ENCODE data around the gene GNL1. TPM values are rescaled to one million over a fixed set of nuclear protein-coding genes. Genes with fewer than 3 reads are reported as not detected.

Gene GNL1
- total RNA-seq, 4 donors from 2014 or later: 13.5 to 34.1 (median 20.7) TPM

DNA sequence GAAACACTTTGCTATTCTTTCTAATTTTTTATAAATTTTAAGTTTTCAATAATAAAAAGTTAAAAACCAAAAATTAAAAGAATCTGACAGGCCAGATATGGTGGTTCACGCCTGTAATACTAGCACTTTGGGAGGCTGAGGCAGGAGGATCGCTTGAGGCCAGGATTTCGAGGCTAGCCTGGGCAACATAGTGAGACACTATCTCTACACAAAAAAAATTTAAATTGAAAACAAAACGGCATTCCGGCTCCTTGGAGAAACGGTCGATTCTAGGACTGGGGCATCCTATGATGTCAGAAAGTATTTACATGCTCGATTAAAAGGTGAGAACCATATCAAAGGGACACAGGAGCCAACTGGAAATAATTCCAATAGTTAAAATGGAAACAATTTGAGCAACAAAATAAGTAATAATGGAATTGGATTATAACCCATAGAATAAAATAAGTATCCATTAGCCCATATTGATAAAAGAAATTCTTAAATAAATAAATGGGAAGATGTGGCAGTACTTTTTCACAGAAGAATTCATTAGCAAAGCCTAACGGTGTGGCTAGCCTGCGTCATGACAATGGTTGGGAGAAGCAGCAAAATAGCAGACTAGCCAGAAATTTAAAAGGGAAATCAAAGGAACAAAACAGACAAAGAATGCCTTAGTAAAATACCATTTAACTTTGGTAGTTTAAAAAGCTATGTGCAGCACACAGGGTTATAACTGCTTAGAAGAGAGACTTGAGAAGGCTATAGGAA, 45.7 kb downstream of the GNL1 start:
- no peak for DNase-seq
- H3K4me3 ChIP-seq: no peak overlapping the region
- H3K36me3 ChIP-seq: no peaks in the 10 kb centered on the region
- in situ Hi-C loops (cut with MboI; ENCODE audit: low pct_ligation_motif_present in 1 of 4, low pct_unique_long_range_greater_than_20kb in 1 of 4, low sequenced_read_pairs in 3 of 4) (no loop called here), intact Hi-C loops (cut with DNase I; ENCODE audit: low total_unique reads) (no loop called here)
- WGBS, 2 donors (ENCODE audit: low coverage in 1 of 2): 88 to 90% methylated on average over 10 of the region's 10 CpGs
- no peaks in the 10 kb centered on the region for H3K9me3 ChIP-seq
- TF ChIP-seq, protein P1, sequence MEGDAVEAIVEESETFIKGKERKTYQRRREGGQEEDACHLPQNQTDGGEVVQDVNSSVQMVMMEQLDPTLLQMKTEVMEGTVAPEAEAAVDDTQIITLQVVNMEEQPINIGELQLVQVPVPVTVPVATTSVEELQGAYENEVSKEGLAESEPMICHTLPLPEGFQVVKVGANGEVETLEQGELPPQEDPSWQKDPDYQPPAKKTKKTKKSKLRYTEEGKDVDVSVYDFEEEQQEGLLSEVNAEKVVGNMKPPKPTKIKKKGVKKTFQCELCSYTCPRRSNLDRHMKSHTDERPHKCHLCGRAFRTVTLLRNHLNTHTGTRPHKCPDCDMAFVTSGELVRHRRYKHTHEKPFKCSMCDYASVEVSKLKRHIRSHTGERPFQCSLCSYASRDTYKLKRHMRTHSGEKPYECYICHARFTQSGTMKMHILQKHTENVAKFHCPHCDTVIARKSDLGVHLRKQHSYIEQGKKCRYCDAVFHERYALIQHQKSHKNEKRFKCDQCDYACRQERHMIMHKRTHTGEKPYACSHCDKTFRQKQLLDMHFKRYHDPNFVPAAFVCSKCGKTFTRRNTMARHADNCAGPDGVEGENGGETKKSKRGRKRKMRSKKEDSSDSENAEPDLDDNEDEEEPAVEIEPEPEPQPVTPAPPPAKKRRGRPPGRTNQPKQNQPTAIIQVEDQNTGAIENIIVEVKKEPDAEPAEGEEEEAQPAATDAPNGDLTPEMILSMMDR (IDR thresholded peaks at IDR 0.05): no peak
- TF ChIP-seq POLR2AphosphoS5 (IDR thresholded peaks at IDR 0.05): no peak
- TF ChIP-seq EP300 (IDR thresholded peaks at IDR 0.05; ENCODE audit: low read depth): no peak
- TF ChIP-seq POLR2A (IDR thresholded peaks at IDR 0.05): no peak
- peak overlapping the region in 3 of 4 donors; percentile 53 to 80 (median 66) for H3K27ac ChIP-seq
- peaks cover 0 to 16% (median 0%) of the 10 kb centered on the region in 4 donors for H3K4me1 ChIP-seq
- no peaks in the 10 kb centered on the region for H3K27me3 ChIP-seq

DNA sequence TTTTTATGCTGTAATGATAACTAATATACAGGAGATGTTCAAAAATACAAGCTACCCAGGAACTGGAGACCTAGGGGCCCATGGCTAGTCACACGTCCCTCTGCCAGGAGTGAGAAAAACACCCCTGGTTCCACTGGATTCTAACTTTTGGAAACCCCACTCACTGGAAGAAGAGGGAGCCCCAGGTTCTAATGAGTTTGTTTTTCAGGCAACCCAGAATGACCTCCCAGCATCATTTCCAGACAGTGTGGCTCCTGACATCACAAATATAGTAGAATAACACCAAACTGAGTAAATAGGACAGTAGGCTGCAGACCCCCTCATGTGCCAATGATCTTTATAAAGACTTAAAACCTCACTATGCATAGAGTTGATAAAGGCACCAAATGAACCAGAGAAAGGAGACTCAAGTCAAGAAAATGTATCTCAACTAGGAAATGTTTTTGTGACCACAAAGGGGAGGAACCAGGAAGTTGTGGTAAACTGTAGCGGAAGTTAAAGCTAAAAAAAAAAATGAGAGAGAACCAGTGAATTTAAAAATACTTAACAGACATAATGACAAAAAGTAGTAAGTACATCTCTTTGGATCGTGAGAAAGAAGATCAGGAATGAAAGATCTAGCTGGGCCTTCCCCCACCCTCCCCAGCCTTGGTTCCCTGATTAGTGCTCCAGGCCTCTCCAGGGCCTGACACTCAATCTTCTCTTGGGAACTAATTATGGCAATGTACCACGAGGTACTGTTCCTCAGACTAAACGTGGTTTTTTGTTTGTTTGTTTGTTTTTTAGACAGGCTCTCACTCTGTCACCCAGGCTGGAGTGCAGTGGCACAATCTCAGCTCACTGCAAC, 47.2 kb downstream of the GNL1 start:
- H3K4me3 ChIP-seq: no peak overlapping the region
- H3K27me3 ChIP-seq: no peaks in the 10 kb centered on the region
- in situ Hi-C loops (cut with MboI; ENCODE audit: low pct_ligation_motif_present in 1 of 4, low pct_unique_long_range_greater_than_20kb in 1 of 4, low sequenced_read_pairs in 3 of 4): no loop called here
- H3K9me3 ChIP-seq: no peaks in the 10 kb centered on the region
- no peaks in the 10 kb centered on the region for H3K36me3 ChIP-seq
- 36 to 54% methylated on average over 3 to 5 of the region's 5 CpGs for WGBS, 2 donors (ENCODE audit: low coverage in 1 of 2)
- H3K27ac ChIP-seq: peak overlapping the region; percentile 53 to 80 (median 66)
- DNase-seq: no peak
- intact Hi-C loops (cut with DNase I; ENCODE audit: low total_unique reads): no loop called here
- TF ChIP-seq POLR2A (IDR thresholded peaks at IDR 0.05) (no peak), EP300 (IDR thresholded peaks at IDR 0.05; ENCODE audit: low read depth) (no peak), POLR2AphosphoS5 (IDR thresholded peaks at IDR 0.05) (no peak)
- TF ChIP-seq, protein P1 (IDR thresholded peaks at IDR 0.05): no peak
- peaks cover 0 to 12% (median 0%) of the 10 kb centered on the region in 4 donors for H3K4me1 ChIP-seq

DNA sequence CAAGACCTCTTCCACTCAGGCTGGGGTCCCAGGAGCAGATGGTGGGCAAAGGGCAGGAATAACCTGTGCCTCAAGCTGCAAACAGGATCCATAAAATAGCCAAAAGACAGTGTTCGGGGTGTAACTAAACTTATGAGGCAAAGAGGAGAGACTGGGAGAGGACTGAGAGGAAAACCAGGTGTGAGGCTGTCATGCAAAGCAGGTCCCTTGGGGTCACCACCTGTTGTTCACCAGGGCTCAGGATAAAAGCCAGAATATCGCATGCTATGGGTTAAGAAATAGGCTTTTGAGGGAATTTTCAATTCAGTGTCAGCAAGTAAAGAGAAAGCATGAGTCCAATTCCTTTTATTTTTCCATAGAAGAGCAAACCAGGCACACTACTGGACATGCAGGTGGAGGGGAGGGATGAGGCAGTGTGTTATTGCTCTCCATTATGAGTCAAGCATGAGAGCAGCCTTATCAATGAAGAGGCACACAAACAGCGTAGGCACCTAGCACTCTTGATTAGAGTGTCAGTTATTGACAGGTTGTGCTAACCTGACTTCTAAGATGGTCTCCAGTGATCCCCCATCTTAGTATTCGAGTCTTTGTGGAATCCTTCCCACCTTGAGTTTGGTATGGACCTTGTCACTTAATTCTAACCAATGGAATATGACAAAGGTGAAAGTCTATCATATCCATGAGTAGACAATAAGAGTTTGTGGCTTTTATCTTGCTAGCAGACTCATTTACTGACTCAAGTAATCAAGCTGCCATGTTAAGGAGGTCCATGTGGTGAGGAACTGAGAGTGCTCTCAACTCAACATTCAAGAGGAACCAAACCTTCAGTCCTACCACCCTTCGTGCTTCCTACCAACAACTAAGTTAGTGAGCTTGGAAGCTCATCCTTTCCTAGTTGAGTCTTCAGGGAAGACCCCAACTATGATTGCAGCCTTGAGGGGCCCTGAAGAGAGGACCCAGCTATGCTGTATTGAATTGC, 48.2 kb downstream of the GNL1 start:
- Histone ChIP-seq H3K27me3 (no peaks in the 10 kb centered on the region), H3K27ac (peak overlapping the region; percentile 53 to 68 (median 66)), H3K4me1 (peaks cover 0 to 12% (median 0%) of the 10 kb centered on the region in 4 donors), H3K4me3 (no peak overlapping the region), H3K9me3 (no peaks in the 10 kb centered on the region), H3K36me3 (no peaks in the 10 kb centered on the region)
- WGBS, 2 donors (ENCODE audit: low coverage in 1 of 2): 77 to 83% methylated on average over 5 of the region's 5 CpGs
- intact Hi-C loops (cut with DNase I; ENCODE audit: low total_unique reads) (no loop called here), in situ Hi-C loops (cut with MboI; ENCODE audit: low pct_ligation_motif_present in 1 of 4, low pct_unique_long_range_greater_than_20kb in 1 of 4, low sequenced_read_pairs in 3 of 4) (no loop called here)
- DNase-seq: no peak
- TF ChIP-seq POLR2A (IDR thresholded peaks at IDR 0.05) (no peak), EP300 (IDR thresholded peaks at IDR 0.05; ENCODE audit: low read depth) (no peak), POLR2AphosphoS5 (IDR thresholded peaks at IDR 0.05) (no peak)
- TF ChIP-seq, protein P1 (IDR thresholded peaks at IDR 0.05): no peak
